IPS-NIHi7 (cell line): ENCODE data around the gene CNRIP1.

Experiments
- DNase-seq: peaks from one replicate; pipeline ENCODE4 v3.0.0; 2012; ENCODE audit warnings: mixed read lengths; ENCODE audit errors: extremely low spot score

The CNRIP1 gene

DNA sequence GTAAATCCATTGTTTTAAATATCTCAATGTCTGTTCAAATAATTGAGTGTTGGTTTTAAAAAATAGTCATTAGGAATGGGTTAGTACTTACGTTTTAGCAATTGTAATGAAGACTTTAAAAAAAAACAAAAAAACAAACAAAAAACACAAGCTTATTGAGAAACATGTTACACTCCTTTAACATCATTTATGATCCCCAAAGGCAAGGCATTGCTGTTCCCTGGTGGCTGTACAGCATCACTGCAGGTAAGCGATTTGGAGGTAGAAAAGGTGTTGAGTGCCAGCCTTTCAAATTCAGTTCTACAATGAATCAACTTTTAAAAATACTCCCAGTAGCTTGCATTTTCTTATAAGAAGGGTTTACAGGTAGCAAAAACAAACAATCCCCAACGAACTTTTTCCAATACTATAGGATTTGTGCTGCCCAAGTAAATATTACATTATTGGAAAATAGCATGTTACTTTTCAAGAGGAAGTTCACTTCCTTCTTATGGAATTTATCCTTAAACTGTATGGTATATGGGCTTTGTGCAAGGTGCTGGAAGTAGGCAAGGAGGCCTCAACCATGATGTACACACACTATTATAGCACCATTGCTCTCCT lies 27.5 kb downstream of the CNRIP1 start:
- DNase-seq, result peak; percentile 45

DNA sequence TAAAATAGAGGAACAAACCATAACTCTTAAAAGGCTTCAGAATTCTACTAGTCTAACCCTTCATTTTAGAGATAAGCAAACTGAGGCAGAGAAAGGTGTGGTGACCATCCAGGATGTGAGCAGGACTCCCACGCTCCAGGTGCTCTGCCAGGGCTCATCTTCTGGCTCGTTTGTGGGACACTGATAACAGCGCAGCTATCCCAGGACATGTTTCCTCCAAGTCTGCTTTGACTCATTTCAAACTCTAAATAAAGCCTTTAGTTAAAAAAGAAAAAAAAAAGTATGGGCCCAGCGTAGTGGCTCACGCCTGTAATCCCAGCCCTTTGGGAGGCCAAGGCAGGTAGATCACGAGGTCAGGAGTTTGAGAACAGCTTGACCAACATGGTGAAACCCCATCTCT lies 28.4 kb downstream of the CNRIP1 start:
- no peak for DNase-seq

DNA sequence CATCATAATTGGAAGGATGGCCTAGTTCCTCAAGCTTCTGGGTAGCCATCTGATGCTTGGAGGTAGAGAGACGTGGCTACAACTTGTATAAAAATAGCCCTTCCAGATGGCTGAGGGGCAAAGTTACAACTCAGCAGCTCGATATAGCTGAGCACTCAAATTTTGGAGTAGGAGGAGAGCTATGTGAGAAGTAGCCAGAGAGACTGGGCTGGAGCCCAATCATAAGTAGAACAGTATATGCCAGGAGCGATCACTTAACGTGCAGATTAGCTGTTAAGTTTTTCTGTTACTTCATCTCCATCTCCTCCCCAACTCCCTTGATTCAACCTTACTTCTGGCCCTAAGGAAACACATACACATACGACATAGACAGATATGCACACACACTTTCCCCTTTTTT lies 28.8 kb downstream of the CNRIP1 start:
- no peak for DNase-seq

DNA sequence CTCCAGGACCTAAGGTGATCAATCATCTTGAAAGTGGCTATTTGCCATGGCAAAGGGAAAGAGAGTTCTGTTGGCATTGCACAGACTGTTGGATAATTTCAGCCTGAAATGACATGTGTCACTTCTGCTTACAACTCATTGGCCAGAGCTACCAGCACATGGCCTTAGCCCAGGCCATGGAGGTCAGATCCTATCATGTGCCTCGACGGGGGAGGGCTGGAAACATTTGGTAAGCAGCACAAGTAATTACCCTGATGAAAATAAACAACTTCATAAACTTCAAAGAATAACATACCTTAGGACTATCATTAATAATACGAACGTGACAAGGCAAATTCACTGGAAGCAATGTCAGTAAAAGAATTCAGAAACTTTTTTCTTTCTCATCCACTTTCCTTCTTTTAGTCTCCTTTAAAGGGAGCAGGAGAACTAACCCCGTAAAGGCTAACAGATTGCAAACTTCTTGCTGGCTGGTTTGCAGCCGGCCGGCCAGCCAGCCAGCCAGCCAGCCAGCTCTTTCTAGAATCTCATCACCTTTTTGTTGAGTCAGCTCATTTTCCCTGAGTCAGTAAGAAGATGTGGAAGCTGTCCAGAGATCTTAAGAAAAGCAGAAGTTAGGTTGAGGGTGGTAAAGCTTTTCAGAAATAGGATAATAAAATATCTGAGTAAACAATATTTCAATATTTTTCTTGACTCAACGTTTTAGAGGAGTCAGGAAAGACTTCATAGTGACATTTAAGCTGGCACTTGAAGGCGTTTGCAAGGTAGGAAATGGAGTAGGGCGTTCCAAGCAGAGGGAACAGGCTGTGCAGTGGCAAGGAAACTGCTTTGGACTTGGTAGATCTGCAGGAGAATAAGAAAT lies 31.9 kb downstream of the CNRIP1 start:
- DNase-seq, result no peak

DNA sequence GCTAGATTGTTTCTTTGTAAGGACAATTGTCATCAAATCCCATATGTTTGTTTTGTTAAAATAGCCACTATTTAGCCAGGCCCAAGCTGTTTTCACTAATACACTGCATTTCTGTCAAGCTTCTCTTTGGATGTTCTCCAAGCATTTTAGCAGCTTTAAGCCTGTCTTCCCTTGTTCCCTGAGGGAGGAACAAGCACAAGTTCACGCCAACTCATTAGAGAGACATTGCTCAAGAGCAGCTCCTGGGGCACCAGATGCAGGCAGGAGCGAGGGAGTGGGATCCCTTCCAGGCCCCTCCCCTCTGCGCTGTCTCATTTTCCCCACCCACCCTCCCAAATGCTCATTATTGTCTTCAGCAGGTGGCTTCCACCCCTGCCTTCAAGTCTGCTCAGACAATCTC lies 34.9 kb downstream of the CNRIP1 start:
- DNase-seq, result peak; percentile 14

DNA sequence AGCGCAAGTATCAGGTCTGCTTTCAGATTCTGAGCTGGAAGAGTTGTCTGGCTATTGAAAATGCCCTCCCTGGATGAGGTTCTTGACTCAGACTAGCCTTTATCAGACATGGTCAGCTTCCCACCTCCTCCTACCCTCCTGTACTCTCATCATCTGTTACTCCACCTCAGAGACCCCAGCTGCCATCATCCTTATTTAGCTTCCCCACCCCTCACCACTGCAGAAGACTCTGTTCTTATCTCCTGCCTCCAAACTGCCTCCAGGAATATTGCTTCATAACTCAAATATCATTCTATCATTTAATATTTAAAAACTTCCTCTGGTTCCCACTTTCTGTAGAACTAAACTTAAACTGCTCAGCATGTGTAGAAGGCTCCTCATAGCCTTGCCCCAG lies 36.3 kb downstream of the CNRIP1 start:
- DNase-seq, result no peak

DNA sequence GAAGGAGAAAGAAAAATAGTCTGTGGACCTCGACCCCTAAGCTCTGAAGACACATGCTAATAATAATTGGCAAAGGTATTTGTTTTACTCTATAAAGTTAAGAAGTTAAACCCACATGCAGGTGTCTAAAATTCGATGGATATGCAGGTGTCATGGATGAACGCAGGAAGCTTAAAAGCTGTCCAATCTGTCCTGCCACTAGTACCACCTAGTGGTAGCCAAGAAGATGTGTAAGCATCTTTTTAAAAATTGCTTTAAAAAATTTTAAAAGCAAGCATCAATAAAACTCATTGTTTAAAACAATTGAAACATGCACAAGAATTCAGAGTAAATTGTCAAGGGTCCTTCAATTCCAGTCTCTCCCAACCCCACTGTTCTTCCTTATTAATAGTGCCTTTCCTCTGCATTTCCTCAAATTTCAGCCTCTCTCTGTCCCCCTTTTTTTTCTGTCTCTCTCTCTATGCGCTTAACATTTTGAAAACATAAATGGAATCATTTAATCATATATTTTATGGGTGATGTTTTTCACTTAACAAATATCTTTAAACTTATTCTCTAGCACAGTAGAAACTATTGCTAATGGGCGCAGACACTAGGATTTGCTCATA lies 36.8 kb downstream of the CNRIP1 start:
- peak; percentile 60 for DNase-seq

DNA sequence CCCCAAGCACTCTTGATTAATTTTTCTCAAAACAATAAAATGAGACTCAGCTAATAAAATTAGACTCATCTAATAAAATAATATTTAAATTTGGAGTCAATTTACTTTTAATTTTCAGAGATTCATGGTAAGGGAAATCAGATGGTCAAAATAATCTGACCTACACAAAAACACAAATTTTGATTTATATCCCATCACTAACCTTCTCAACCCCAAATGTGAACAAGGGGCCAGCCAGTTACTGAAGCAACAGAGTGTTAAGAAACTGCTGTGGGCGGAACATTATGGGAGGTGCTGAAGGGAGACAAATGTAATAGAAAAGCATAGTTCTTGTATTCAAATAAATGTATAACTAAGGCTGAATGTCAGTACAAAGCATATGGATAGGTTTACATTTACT lies 39.0 kb downstream of the CNRIP1 start:
- no peak for DNase-seq

DNA sequence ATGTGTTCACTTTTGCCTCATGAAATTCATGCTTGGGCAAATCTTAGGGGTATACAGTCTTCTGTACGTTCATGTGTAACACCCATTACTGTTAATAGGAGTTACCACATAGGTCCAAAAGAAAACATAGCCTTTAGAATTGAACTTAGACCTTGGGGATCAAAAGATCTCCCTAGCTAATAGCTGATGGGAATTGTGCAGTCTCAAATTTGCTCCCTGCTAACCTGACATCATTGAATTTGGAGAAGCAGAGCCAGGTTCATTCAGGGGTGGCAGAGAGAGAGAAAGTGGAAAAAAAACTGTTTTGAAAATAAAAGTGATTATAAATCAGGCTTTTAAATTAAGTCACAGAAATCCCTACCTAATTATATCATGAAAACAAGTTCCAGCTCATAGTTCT lies 39.4 kb downstream of the CNRIP1 start:
- DNase-seq, result no peak

DNA sequence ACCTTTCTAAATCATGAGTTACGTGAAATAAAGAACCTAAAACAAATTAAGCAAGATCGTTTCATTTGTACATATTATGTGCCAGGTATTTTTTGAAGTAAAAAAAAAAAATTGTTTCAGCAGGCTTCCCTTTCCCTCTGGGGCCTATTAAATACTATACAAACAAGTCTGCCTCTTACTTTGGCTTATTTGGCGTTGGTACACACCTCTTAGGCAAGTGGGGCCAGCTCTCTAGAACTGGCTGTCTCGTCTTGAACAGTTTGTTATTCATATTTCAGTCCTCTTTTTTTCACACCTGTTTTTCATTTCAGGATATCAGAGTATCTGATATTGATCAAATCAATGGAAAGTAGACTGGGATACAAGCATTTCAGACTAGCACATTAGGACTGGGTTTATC lies 40.1 kb downstream of the CNRIP1 start:
- no peak for DNase-seq

DNA sequence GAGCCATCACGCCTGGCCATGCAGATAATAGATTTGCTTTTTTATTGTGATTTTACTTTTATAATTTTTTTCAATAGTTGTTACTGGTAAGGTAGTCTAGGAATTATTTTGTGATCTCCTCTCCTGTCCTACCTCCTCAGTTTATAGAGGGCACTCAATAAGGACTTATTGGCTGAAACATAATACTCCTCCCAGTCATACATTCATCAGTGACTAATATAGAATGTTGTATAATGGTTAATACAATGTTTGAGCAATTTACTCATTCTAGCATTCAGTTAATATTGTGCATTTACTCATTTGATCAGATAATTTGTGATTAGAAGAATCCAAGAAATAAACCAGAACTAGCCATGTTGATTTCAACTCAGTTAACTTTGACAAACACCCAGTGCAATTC lies 41.6 kb downstream of the CNRIP1 start:
- DNase-seq, result no peak

DNA sequence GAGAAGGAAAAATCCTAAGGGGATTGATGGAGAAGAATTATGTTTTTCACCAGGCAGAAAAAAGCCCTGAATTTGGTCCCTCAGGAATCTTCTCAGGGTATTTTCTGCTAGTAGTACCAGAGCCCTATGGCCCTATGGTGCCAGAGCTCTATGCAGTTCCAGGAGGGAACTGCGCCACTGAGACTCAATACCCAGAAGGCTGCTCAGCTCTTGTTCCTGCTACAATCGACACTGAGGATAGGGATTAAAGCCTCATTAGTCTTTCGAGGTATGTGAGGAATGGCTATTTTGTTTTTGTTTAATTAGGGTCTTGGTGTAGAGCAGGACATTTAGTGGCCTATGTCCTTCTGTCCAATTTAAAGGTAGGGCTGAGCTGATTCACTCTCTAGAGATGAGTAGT lies 45.7 kb downstream of the CNRIP1 start:
- DNase-seq, result no peak

DNA sequence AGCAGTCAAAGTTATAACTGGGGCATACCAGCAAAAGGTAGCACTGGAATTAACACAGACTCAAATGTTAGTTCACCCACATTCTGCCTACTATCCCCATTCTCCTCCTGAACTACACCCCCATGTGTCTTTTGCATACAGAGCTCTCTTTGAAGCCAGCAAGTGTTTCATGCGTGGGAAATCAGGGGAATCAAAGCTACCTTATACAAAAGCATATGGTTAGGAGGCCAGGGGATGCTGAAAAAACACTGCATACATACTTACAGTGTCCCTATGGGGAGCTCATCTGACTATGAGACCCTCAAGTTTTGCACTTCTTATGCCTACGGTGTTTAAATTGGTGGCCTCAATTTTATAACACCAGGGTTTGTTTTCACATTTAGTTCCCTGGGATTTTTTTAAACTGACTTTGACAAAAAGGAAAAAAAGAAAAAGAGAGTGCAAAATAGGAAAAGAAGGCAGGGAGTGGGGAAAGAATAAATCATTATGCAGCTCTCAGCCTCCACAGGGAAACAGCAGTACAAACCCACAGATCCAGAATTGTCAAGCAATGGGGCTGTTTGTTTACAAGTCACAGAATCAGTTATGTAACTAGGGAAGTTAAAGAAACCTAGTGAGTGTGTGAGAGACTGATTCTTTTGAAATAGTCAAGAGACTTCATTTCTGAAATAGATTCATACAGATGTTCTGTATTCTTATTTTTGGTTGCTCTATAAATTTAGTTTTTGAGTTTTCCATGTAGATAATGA lies 47.3 kb downstream of the CNRIP1 start:
- no peak for DNase-seq

DNA sequence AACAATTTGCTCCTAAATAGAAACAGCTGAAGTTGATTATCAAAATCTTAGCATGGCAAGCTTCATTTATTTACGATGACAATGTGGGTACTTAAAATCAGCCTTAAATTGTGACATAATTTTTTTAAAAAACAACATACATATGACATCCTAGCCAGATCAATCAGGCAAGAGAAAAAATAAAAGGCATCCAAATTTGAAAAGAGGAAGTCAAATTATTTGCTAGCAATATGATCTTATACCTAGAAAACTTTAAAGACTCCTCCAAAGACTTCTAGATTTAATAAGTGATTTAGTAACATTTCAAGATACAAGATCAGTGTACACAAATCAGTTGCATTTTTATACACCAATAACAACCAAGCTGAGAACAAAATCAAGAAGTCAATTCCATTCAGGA lies 53.1 kb downstream of the CNRIP1 start:
- DNase-seq, result no peak

DNA sequence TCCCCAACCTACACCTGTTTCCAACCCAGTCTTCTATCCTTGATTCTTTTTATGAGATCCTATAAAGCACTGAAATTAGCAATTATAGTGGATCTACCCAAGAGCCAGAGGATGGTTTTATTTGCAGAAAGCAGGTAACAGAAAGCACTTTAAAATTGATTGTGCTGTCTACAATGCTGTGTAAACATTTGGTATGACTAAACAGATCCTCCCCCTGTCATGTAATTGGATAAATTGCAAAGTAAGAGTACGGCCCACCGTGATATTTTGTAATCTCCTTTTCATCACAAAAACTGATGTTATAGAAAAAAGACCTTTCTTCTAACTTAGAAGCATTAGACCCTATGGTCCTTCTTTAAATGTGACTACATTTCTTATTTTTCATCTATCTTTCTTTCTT lies 56.1 kb downstream of the CNRIP1 start:
- DNase-seq, result no peak

DNA sequence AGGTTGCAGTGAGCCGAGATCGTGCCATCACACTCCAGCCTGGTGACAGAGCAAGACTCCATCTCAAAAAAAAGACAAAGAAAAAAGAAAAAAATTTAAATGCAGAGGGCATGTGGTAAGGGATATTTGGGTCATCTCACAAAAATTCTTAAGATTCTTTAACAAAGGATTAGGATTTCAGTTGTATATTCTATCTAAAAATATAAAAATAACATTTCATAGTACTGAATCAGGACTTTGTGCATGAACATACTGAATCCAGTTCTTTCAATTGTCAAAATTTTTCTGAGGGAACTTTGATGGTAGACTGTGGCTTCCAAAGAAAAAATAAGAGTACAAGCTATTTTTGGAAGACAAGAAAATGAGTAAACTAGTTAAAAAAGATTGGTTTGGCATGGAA lies 60.9 kb downstream of the CNRIP1 start:
- no peak for DNase-seq

DNA sequence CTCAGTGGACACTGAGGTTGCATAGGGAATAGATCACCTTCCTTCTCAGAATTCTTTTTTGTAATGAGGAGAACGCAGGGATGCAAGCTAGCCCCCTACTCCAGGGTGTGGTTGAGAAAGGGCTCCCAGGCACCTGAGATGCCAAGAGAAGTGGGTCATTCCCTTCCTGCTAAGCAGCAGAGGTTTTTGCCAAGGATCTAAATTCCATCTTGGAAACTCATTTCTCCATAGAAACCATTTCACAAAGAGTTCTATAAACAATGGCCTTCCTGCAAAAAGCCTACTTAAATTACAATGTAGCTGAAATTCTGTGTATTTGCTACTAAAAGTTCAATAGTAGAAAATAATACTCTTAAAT lies 63.7 kb downstream of the CNRIP1 start:
- peak; percentile 10 for DNase-seq

DNA sequence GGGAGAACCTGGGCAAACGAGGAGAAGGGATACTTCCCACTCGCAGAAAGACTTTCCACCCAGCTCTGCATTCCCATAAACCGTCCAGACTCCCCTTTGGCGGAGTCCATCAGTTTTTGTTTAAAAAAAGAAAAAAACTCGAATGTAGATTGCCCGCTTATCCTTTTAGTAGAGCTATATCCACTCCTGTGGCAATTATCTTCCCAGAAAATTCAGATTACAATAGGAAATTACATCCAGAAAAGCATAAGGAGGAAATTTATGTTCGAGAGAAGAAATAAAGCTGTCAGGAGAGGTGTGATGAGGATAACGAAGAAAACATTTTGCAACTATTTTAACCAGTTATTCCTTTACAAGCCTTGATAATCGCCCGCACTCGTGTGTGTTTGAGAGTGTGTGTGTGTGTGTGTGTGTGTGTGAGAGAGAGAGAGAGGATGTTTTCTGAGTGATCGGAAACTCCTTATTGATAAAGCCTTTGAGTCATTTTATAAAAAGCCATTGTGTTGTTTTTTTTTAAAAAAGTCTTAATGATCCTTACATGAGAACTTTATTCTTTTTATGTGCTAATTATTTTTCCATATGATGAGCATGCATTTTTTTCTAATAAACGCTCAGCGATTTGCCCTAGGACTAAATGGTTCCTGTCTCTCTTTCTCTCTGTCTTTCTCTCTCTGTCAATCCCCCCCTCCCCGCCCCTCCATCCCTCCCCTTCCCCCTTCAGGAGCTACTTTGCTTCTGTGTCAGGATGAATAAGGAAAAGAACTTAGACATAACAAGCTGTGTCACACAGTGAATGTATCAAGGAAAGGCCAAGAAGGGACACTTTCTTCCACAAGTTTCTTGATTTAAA lies 66.3 kb downstream of the CNRIP1 start:
- DNase-seq, result peak; percentile 11

DNA sequence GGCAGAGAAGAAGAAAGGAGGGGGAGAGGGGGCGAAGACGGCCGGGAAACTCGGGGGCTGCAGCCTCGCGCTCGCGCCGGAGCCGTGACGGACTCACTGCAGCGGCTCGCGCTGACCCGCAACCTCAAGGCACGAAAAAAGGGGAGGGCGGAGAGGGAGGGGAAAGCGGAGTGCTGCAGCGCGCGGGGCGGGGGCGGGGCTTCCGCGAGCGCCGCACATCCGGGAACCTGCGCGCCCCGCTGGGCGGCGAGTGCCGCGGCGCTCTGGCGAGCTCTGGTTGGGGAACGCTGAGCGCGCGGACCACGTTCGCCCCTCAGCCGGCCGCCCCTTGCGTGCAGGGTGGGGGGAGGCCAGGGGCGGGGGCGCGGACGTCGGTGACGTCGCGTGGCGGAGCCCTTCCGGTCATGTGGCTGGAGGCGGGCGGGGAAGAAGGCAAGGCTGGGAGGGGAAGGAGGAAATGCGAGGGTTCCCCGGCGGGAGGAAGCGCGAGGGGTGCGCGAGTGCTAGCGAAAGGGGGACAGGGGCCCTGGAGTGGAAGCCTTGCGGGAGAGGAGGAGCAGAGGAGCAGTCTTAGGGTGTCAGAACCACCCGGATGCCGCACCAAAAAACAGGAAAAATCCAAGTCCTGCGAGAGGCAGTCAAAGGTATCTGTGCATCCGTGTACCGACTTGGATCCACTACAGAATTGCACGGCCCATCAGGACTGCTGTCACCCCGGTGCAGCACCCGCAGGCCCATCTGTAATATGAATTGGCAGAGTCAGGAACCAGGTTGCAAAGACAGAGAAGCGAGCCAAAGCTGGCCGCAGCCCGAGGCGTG lies 67.1 kb downstream of the CNRIP1 start, which contains the start of gene PPP3R1:
Gene PPP3R1, minus strand, starts transcription at position 133 of the 819 bp plus-strand sequence. CDS start 405 bp downstream, outside the sequence.
- DNase-seq, result peak; percentile 91

DNA sequence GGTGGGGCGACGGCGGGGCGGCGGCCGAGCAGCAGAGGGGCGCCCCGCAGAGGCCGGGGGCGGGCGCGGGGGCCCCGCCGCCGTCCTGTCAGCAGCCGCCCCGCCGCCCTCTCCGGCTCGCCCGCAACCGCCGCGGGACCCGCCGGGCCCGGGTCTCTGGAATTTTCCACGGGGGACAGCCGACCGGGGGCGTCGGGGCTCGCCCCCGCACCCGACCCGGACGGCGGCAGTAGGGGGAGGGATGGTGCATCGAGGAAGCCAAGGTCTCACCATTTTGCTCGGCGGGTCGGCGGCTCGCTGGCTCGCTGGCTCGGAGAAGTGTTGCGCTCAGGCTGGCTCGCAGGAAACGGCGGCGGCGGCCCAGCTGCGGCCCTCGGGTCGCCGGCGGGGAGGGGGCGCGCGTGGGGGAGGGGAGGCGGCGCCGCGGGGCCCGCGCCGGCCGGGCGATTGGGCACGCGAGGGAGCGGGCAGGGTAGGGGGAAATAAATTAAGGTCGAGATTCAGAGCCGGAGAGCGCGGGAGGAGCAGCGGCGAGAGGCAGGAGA lies 67.8 kb downstream of the CNRIP1 start:
- peak; percentile 46 for DNase-seq
